ENCODE results near the gene CDH4.

Gene CDH4

GRCh38 chr20:61347443-61347842, 95.4 kb downstream of the CDH4 start:
- TF ChIP-seq CTCF (IDR thresholded peaks at IDR 0.05; ENCODE audit: insufficient read depth, low read length, missing control alignments) = no peak
- no peak overlapping the region for H3K4me3 ChIP-seq (ENCODE audit: low read depth, low read length)
- ChIA-PET CTCF (no interaction called here), POLR2A (no interaction called here)
- no peak for DNase-seq (ENCODE audit: low read depth, low spot score)

- H3K4me3 ChIP-seq (ENCODE audit: low read depth, low read length) = no peak overlapping the region
- no peak for TF ChIP-seq CTCF (IDR thresholded peaks at IDR 0.05; ENCODE audit: insufficient read depth, low read length, missing control alignments)
- ChIA-PET CTCF (interaction anchor here (1.6 kb wide), 1 partner anchor 120 kb away, joined by 4 read pairs; no protein-coding TSS in a partner anchor), POLR2A (no interaction called here)
- DNase-seq (ENCODE audit: low read depth, low spot score) = no peak
Measured at GRCh38 chr20:61349447-61350165, 97.5 kb downstream of the CDH4 start.

- H3K4me3 ChIP-seq (ENCODE audit: low read depth, low read length) = no peak overlapping the region
- ChIA-PET CTCF (no interaction called here), POLR2A (no interaction called here)
- DNase-seq (ENCODE audit: low read depth, low spot score) = no peak
- TF ChIP-seq CTCF (IDR thresholded peaks at IDR 0.05; ENCODE audit: insufficient read depth, low read length, missing control alignments) = no peak
Measured at GRCh38 chr20:61350500-61351250, 98.6 kb downstream of the CDH4 start.

GRCh38 chr20:61352346-61353260, 100.5 kb downstream of the CDH4 start:
- DNase-seq (ENCODE audit: low read depth, low spot score) = no peak
- TF ChIP-seq CTCF (IDR thresholded peaks at IDR 0.05; ENCODE audit: insufficient read depth, low read length, missing control alignments) = no peak
- POLR2A ChIA-PET = no interaction called here
- H3K4me3 ChIP-seq (ENCODE audit: low read depth, low read length) = no peak overlapping the region
- CTCF ChIA-PET = no interaction called here

- TF ChIP-seq CTCF (IDR thresholded peaks at IDR 0.05; ENCODE audit: insufficient read depth, low read length, missing control alignments) = no peak
- POLR2A ChIA-PET = no interaction called here
- H3K4me3 ChIP-seq (ENCODE audit: low read depth, low read length) = no peak overlapping the region
- no peak for DNase-seq (ENCODE audit: low read depth, low spot score)
- CTCF ChIA-PET = no interaction called here
Measured at GRCh38 chr20:61353261-61354000, 101.4 kb downstream of the CDH4 start.

All from AG04449 (cell line).